DND-41 (cell line): Measurements from ENCODE around the gene LINGO3.

Experiments used
- ATAC-seq: fragments of 200-7000 bp; cut with Tn5 transposase; 3 replicates; pipeline ENCODE4 v1.9.1; 2021; ENCODE audit warnings: low read depth; ENCODE audit not compliant: insufficient read depth
- DNase-seq: peaks from one replicate; pipeline ENCODE4 v3.0.0-alpha.2; 2020
- H2AFZ ChIP-seq: 2 replicates; pipeline ENCODE4 v1.6.0; 2012; ENCODE audit warnings: low read depth, low read length
- H3K27ac ChIP-seq: 2 replicates; pipeline ENCODE4 v1.5.1; 2012; ENCODE audit warnings: low read length, inconsistent platforms
- H3K27me3 ChIP-seq: fragments of 200-600 bp; sonication (generic); 2 replicates; pipeline ENCODE4 v1.6.0; 2012; ENCODE audit warnings: low read length, mild to moderate bottlenecking, inconsistent platforms; ENCODE audit not compliant: insufficient read depth, poor library complexity
- H3K36me3 ChIP-seq: 2 replicates; pipeline ENCODE4 v1.5.1; 2012; ENCODE audit warnings: low read length, inconsistent platforms; ENCODE audit not compliant: insufficient read depth
- H3K4me1 ChIP-seq: 2 replicates; pipeline ENCODE4 v1.5.1; 2012; ENCODE audit warnings: mild to moderate bottlenecking, low read length; ENCODE audit not compliant: insufficient read depth
- H3K4me2 ChIP-seq: 2 replicates; pipeline ENCODE4 v1.6.0; 2012; ENCODE audit warnings: mild to moderate bottlenecking, moderate library complexity, low read length, inconsistent platforms; ENCODE audit not compliant: insufficient read depth
- H3K4me3 ChIP-seq, 2 experiments: fragments of 200-600 bp in 1 of 2; shearing (Covaris generic) in 1 of 2; 2 replicates each; pipeline ENCODE4 v1.5.1; 2012 to 2016; ENCODE audit warnings: inconsistent platforms in 2 of 2, low read length in 2 of 2, mild to moderate bottlenecking in 2 of 2, low read depth in 1 of 2, moderate library complexity in 1 of 2
- H3K79me2 ChIP-seq: 2 replicates; pipeline ENCODE4 v1.6.0; 2012; ENCODE audit warnings: low read length, inconsistent platforms; ENCODE audit not compliant: insufficient read depth
- H3K9ac ChIP-seq: 2 replicates; pipeline ENCODE4 v1.6.0; 2012; ENCODE audit warnings: low read depth, mild to moderate bottlenecking, inconsistent platforms, low read length, moderate library complexity
- H3K9me3 ChIP-seq: 2 replicates; pipeline ENCODE4 v1.5.1; 2012; ENCODE audit warnings: low read length, moderate library complexity, mild to moderate bottlenecking, inconsistent platforms; ENCODE audit not compliant: insufficient read depth, severe bottlenecking
- H4K20me1 ChIP-seq: 2 replicates; pipeline ENCODE4 v1.6.0; 2012; ENCODE audit warnings: low read length; ENCODE audit not compliant: insufficient read depth
- CTCF ChIP-seq: IDR thresholded peaks from 2 replicates; pipeline ENCODE4 v1.5.1; 2012; ENCODE audit warnings: borderline replicate concordance, low read length, moderate library complexity, mild to moderate bottlenecking; ENCODE audit not compliant: poor library complexity, severe bottlenecking; ENCODE audit errors: extremely low read depth
- EZH2 ChIP-seq: IDR thresholded peaks from 3 replicates; pipeline ENCODE4 v1.6.1; 2012; ENCODE audit warnings: borderline replicate concordance, low read depth, mild to moderate bottlenecking, moderate library complexity, low read length, inconsistent platforms; ENCODE audit not compliant: severe bottlenecking

Gene LINGO3

GRCh38 chr19:2341244-2341751 lies 33.3 kb upstream of the LINGO3 start:
- no peak overlapping the region for H3K9ac ChIP-seq

GRCh38 chr19:2340496-2341243 lies 32.7 kb upstream of the LINGO3 start:
- DNase-seq (no peak), ATAC-seq (no peak)
- H3K36me3 ChIP-seq = peaks cover 89% of the 10 kb centered on the region
- no peaks in the 10 kb centered on the region for H3K9me3 ChIP-seq
- H3K79me2 ChIP-seq = peaks cover 37% of the 10 kb centered on the region
- H3K27me3 ChIP-seq = no peaks in the 10 kb centered on the region
- no peak overlapping the region for H3K27ac ChIP-seq
- no peak overlapping the region for H2AFZ ChIP-seq
- TF ChIP-seq CTCF (no peak), EZH2 (no peak)
- H3K4me3 ChIP-seq = no peak overlapping the region
- H3K4me1 ChIP-seq = peaks cover 3% of the 10 kb centered on the region; the same call in 1 of the 2 replicates
- no peak overlapping the region for H3K9ac ChIP-seq
- peaks cover 52% of the 10 kb centered on the region for H4K20me1 ChIP-seq
- H3K4me2 ChIP-seq = no peak overlapping the region

More at GRCh38 chr19:2341244-2341751, 33.3 kb upstream of the LINGO3 start:
- Histone ChIP-seq H3K36me3 (peaks cover 87% of the 10 kb centered on the region), H3K4me1 (no peaks in the 10 kb centered on the region), H3K4me2 (no peak overlapping the region), H2AFZ (no peak overlapping the region), H3K27me3 (no peaks in the 10 kb centered on the region), H4K20me1 (peaks cover 46% of the 10 kb centered on the region), H3K9me3 (no peaks in the 10 kb centered on the region), H3K79me2 (peaks cover 30% of the 10 kb centered on the region), H3K4me3 (no peak overlapping the region), H3K27ac (no peak overlapping the region)
- DNase-seq = no peak
- TF ChIP-seq CTCF (no peak), EZH2 (no peak)
- ATAC-seq = no peak

- Histone ChIP-seq H3K4me3 (no peak overlapping the region), H3K4me2 (no peak overlapping the region), H3K9ac (no peak overlapping the region), H3K36me3 (peaks cover 85% of the 10 kb centered on the region), H2AFZ (no peak overlapping the region), H3K4me1 (peaks cover 3% of the 10 kb centered on the region; the same call in 1 of the 2 replicates), H4K20me1 (peaks cover 60% of the 10 kb centered on the region), H3K27me3 (no peaks in the 10 kb centered on the region), H3K27ac (no peak overlapping the region), H3K79me2 (peaks cover 46% of the 10 kb centered on the region), H3K9me3 (no peaks in the 10 kb centered on the region)
- TF ChIP-seq CTCF (no peak), EZH2 (no peak)
- DNase-seq (no peak), ATAC-seq (no peak)
Measured at GRCh38 chr19:2339644-2340310, 31.8 kb upstream of the LINGO3 start.
